D721Med (cell line): ENCODE data around the gene ANGPTL2.

Experiments
- DNase-seq: peaks from one replicate; pipeline ENCODE4 v3.0.0; 2011; ENCODE audit warnings: low spot score; ENCODE audit not compliant: insufficient read length
- FAIRE-seq: peaks from 2 replicates; lab custom pipeline; 2011; peaks lifted over from hg19 to GRCh38; lab: Jason Lieb, UNC
- CTCF ChIP-seq: IDR thresholded peaks from 2 replicates; pipeline ENCODE4 v1.5.1; 2012; ENCODE audit warnings: mild to moderate bottlenecking, control low read depth; ENCODE audit not compliant: insufficient read depth; ENCODE audit errors: missing control alignments

The ANGPTL2 gene

GRCh38 chr9:127166651-127167524 is 44.5 kb upstream of the ANGPTL2 start:
- DNase-seq (no peak), FAIRE-seq (no peak)
- no peak for TF ChIP-seq CTCF

GRCh38 chr9:127166111-127166510 is 43.7 kb upstream of the ANGPTL2 start:
- DNase-seq (no peak), FAIRE-seq (no peak)
- no peak for TF ChIP-seq CTCF

GRCh38 chr9:127165116-127165515 is 42.7 kb upstream of the ANGPTL2 start:
- TF ChIP-seq CTCF, result no peak
- FAIRE-seq (no peak), DNase-seq (no peak)

GRCh38 chr9:127163409-127163808 is 41.0 kb upstream of the ANGPTL2 start:
- no peak for TF ChIP-seq CTCF
- no peak for FAIRE-seq
- no peak for DNase-seq

- FAIRE-seq, result no peak
- TF ChIP-seq CTCF, result no peak
- no peak for DNase-seq
Measured at GRCh38 chr9:127162864-127163365, 40.5 kb upstream of the ANGPTL2 start.

- FAIRE-seq (no peak), DNase-seq (no peak)
- TF ChIP-seq CTCF, result no peak
Measured at GRCh38 chr9:127162046-127162863, 39.8 kb upstream of the ANGPTL2 start.
